ENCODE measurements around the gene PPA1.

DNA sequence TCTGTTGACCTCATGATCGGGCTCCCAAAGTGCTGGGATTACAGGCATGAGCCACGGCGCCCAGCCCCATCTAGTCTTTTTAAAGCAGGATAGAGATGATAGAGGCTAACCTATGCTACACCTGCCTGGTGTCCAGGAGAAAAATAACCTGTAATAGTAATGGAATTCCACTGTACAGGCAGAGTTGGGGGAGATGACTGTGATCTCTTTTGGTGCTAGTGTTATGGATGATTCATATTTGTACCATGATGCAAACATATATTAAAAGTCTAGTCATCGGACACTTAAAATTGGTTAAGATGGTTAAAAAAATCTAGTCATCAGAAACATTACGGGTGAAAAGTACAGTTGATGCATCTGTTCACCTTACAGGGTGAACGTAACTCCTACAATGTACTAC lies 56.8 kb downstream of the PPA1 start:
- TF ChIP-seq EZH2 (IDR thresholded peaks at IDR 0.05) (no peak), POLR2AphosphoS5 (IDR thresholded peaks at IDR 0.05; ENCODE audit: borderline replicate concordance, low read depth, low read length) (no peak), FOXP2 (optimal IDR thresholded peaks at IDR 0.05; ENCODE audit: control extremely low read depth, extremely low read length, insufficient read depth) (no peak)
